ENCODE measurements around the gene PANK4. TPM values are rescaled to one million over a fixed set of nuclear protein-coding genes. Genes with fewer than 3 reads are reported as not detected.

Gene PANK4
- 30.3 and 35.6 TPM in 2 replicates for total RNA-seq

GRCh38 chr1:2525920-2526823, at the start of gene PANK4:
Gene PANK4 (minus strand): TSS chr1:2526596. CDS start chr1:2526587, 9 bp downstream.

DNA sequence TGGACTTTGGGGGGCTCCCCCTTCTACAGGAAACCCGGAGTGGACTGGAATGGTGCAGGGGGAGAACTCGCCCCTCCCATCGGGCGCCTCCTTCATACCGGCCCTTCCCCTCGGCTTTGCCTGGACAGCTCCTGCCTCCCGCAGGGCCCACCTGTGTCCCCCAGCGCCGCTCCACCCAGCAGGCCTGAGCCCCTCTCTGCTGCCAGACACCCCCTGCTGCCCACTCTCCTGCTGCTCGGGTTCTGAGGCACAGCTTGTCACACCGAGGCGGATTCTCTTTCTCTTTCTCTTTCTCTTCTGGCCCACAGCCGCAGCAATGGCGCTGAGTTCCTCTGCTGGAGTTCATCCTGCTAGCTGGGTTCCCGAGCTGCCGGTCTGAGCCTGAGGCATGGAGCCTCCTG, 29.9 kb upstream of the PANK4 start, which contains the start of gene TNFRSF14:
TNFRSF14 (plus strand) TSS at position 95 of the 401 bp plus-strand sequence; CDS start at position 389, 294 bp downstream.

DNA sequence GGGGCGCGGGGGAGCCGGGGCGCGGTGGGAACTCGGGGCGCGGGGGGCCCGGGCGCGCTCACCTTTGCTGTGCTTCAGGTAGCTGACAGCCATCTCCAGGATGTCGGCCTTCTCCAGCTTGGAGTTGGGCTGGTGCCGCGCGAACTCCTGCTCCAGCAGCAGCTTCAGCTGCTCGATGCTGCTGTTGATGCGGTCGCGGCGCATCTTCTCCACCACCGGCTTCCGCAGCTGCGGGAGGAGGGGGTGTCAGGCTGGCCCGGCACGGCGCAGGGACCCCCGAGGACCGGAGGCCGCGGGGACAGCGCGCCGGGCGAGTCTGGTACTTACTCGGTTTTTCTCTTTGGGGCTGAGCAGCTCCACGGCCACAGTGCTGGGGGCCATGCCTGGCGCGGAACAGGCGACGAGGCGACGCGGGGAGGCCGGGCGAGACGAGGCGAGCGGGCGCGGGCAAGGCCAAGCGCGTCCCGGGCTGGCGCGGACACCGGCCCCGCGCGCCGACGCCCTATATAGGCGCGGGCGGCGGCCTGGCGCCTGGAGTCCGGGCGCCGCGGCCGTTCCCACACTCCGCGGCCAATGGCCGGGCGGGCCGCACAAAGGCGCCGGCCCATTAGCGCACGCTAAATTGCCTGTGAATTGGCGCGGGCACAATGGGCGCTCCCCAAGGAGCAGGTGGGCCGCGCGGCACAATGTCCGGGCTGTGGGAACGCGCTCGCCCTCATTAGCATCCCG, 3.6 kb upstream of the PANK4 start, which contains the start of gene HES5:
HES5 (minus strand) TSS at position 480 of the 729 bp plus-strand sequence; CDS start at position 381, 99 bp downstream.

GRCh38 chr1:2476061-2476999, 50.1 kb downstream of the PANK4 start, which contains the start of gene PLCH2:
Gene PLCH2 (plus strand): TSS chr1:2476289. CDS start chr1:2476589, 300 bp downstream.

Other genes starting within 250 kb of the PANK4 start
- gene MORN1, start 135.0 kb downstream of the PANK4 start, total RNA-seq = 5.8 and 8.2 TPM in 2 replicates
- gene RER1, start 134.8 kb downstream of the PANK4 start, total RNA-seq = 54.2 and 93.9 TPM in 2 replicates
- gene PEX10, start 114.0 kb downstream of the PANK4 start, total RNA-seq = 33.8 and 39.8 TPM in 2 replicates
- gene PLCH2, start 50.3 kb downstream of the PANK4 start, total RNA-seq = under 0.01 and 0.33 TPM in 2 replicates
- gene HES5, start 3.7 kb upstream of the PANK4 start, total RNA-seq = under 0.01 TPM in 1 of 2 replicates, not detected in the other
- 35.2 and 55.2 TPM in 2 replicates for gene TNFRSF14, start 29.8 kb upstream of the PANK4 start, total RNA-seq
- gene PRXL2B, start 60.2 kb upstream of the PANK4 start, total RNA-seq = 50.0 and 50.6 TPM in 2 replicates
- 0.38 and 5.9 TPM in 2 replicates for gene MMEL1, start 106.4 kb upstream of the PANK4 start, total RNA-seq

Measured in vein endothelial cell (primary cell).